Naive B cell (primary cell): ENCODE data around the gene C1QL1. TPM values are rescaled to one million over a fixed set of nuclear protein-coding genes. Genes with fewer than 3 reads are reported as not detected.
A peak's percentile ranks its signal among the peaks of the same experiment; 100 is the strongest.

Experiments
- ATAC-seq, 2 donors: fragments of 150-1000 bp; cut with Tn5 transposase; 2 replicates each; pipeline ENCODE4 v1.10.0; 2021; ENCODE audit warnings: low read depth in 2 of 2, mild to moderate bottlenecking in 2 of 2, moderate library complexity in 2 of 2
- DNase-seq: peaks from one replicate; pipeline ENCODE4 v3.0.0; 2022
- H3K27ac Mint-ChIP-seq, 6 donors: one replicate each; pipeline ENCODE4 v1.8.0; 2020 to 2022; ENCODE audit warnings: mild to moderate bottlenecking in 6 of 6, mixed read lengths in 6 of 6, moderate library complexity in 5 of 6, inconsistent platforms in 2 of 6
- H3K27me3 Mint-ChIP-seq, 3 donors: one replicate each; pipeline ENCODE4 v1.8.0; 2021 to 2022; ENCODE audit warnings: mixed read lengths in 3 of 3, mild to moderate bottlenecking in 1 of 3
- H3K36me3 Mint-ChIP-seq, 2 donors: one replicate each; pipeline ENCODE4 v1.8.0; 2020 to 2022; ENCODE audit warnings: mixed read lengths in 2 of 2, inconsistent platforms in 1 of 2, mild to moderate bottlenecking in 1 of 2
- H3K4me1 Mint-ChIP-seq, 3 donors: one replicate each; pipeline ENCODE4 v1.8.0; 2020 to 2022; ENCODE audit warnings: mixed read lengths in 3 of 3, inconsistent platforms in 1 of 3, mild to moderate bottlenecking in 1 of 3, moderate library complexity in 1 of 3
- H3K4me3 Mint-ChIP-seq, 8 donors: one replicate each; pipeline ENCODE4 v1.8.0; 2020 to 2022; ENCODE audit warnings: mild to moderate bottlenecking in 8 of 8, mixed read lengths in 8 of 8, moderate library complexity in 8 of 8, inconsistent platforms in 2 of 8
- H3K9me3 Mint-ChIP-seq, 7 donors: one replicate each; pipeline ENCODE4 v1.8.0; 2020 to 2022; ENCODE audit warnings: mixed read lengths in 7 of 7, mild to moderate bottlenecking in 5 of 7, inconsistent platforms in 2 of 7, moderate library complexity in 1 of 7
- polyA plus RNA-seq, 6 donors: library from polyadenylated mRNA; unstranded; fragments of 300-500 nt; fragmentation: Illumina TruSeq; gene quantifications; one replicate each; pipeline ENCODE4 v1.2.3, GENCODE V29; 2021; ENCODE audit warnings: low read depth in 6 of 6

C1QL1 gene
- polyA plus RNA-seq, 6 donors from 2014 or later = not detected

- peaks cover 17 to 57% (median 39%) of the 10 kb centered on the region in 3 donors for H3K27me3 Mint-ChIP-seq
- DNase-seq = no peak
- H3K36me3 Mint-ChIP-seq = peaks cover 8 to 16% of the 10 kb centered on the region in 2 donors
- H3K27ac Mint-ChIP-seq = no peak overlapping the region
- no peak for ATAC-seq
- peaks cover 7 to 18% (median 12%) of the 10 kb centered on the region in 7 donors for H3K9me3 Mint-ChIP-seq
- no peak overlapping the region for H3K4me3 Mint-ChIP-seq
- H3K4me1 Mint-ChIP-seq = no peaks in the 10 kb centered on the region
Observed at GRCh38 chr17:44999433-44999832, 31.3 kb upstream of the C1QL1 start.

GRCh38 chr17:44998646-44999045 is 30.5 kb upstream of the C1QL1 start:
- peaks cover 7 to 18% (median 12%) of the 10 kb centered on the region in 7 donors for H3K9me3 Mint-ChIP-seq
- DNase-seq (no peak), ATAC-seq (no peak)
- no peak overlapping the region for H3K4me3 Mint-ChIP-seq
- peaks cover 13 to 57% (median 45%) of the 10 kb centered on the region in 3 donors for H3K27me3 Mint-ChIP-seq
- H3K4me1 Mint-ChIP-seq = no peaks in the 10 kb centered on the region
- H3K36me3 Mint-ChIP-seq = peaks cover 8 to 16% of the 10 kb centered on the region in 2 donors
- no peak overlapping the region for H3K27ac Mint-ChIP-seq

GRCh38 chr17:44997733-44998520 is 29.8 kb upstream of the C1QL1 start:
- Mint-ChIP-seq H3K4me3 (no peak overlapping the region), H3K27ac (no peak overlapping the region), H3K36me3 (peaks cover 8 to 16% of the 10 kb centered on the region in 2 donors), H3K27me3 (peaks cover 6 to 57% (median 46%) of the 10 kb centered on the region in 3 donors), H3K9me3 (peaks cover 7 to 18% (median 12%) of the 10 kb centered on the region in 7 donors), H3K4me1 (no peaks in the 10 kb centered on the region)
- DNase-seq = no peak
- no peak for ATAC-seq

GRCh38 chr17:44996304-44996703 is 28.2 kb upstream of the C1QL1 start:
- Mint-ChIP-seq H3K27ac (no peak overlapping the region), H3K36me3 (peaks cover 8 to 16% of the 10 kb centered on the region in 2 donors), H3K9me3 (peaks cover 7 to 18% (median 10%) of the 10 kb centered on the region in 7 donors), H3K4me3 (no peak overlapping the region), H3K27me3 (peaks cover 11 to 72% (median 59%) of the 10 kb centered on the region in 3 donors), H3K4me1 (no peaks in the 10 kb centered on the region)
- ATAC-seq (no peak), DNase-seq (no peak)

GRCh38 chr17:44995436-44996001 is 27.4 kb upstream of the C1QL1 start:
- Mint-ChIP-seq H3K9me3 (peaks cover 7 to 18% (median 10%) of the 10 kb centered on the region in 7 donors), H3K27ac (peak overlapping the region in 1 of 6 donors; percentile 60), H3K27me3 (peaks cover 14 to 75% (median 66%) of the 10 kb centered on the region in 3 donors), H3K4me1 (no peaks in the 10 kb centered on the region), H3K36me3 (peaks cover 8 to 16% of the 10 kb centered on the region in 2 donors), H3K4me3 (no peak overlapping the region)
- DNase-seq (no peak), ATAC-seq (no peak)

- H3K4me3 Mint-ChIP-seq = no peak overlapping the region
- peaks cover 0 to 13% (median 2%) of the 10 kb centered on the region in 3 donors for H3K4me1 Mint-ChIP-seq
- H3K27ac Mint-ChIP-seq = peak overlapping the region in 2 of 6 donors; percentile 32 to 58
- H3K36me3 Mint-ChIP-seq = no peaks in the 10 kb centered on the region
- no peak for ATAC-seq
- H3K9me3 Mint-ChIP-seq = no peaks in the 10 kb centered on the region
- H3K27me3 Mint-ChIP-seq = peaks cover 36 to 90% (median 90%) of the 10 kb centered on the region in 3 donors
- no peak for DNase-seq
Observed at GRCh38 chr17:44992242-44992939, 24.3 kb upstream of the C1QL1 start.

- H3K4me3 Mint-ChIP-seq = no peak overlapping the region
- no peaks in the 10 kb centered on the region for H3K9me3 Mint-ChIP-seq
- no peak overlapping the region for H3K27ac Mint-ChIP-seq
- peaks cover 0 to 13% (median 2%) of the 10 kb centered on the region in 3 donors for H3K4me1 Mint-ChIP-seq
- ATAC-seq (no peak), DNase-seq (no peak)
- peaks cover 42 to 86% (median 84%) of the 10 kb centered on the region in 3 donors for H3K27me3 Mint-ChIP-seq
- no peaks in the 10 kb centered on the region for H3K36me3 Mint-ChIP-seq
Observed at GRCh38 chr17:44990994-44991393, 22.9 kb upstream of the C1QL1 start.

GRCh38 chr17:44989552-44990138 is 21.5 kb upstream of the C1QL1 start:
- no peak for DNase-seq
- peak overlapping the region in 2 of 6 donors; percentile 39 to 63 for H3K27ac Mint-ChIP-seq
- ATAC-seq = no peak
- H3K9me3 Mint-ChIP-seq = no peaks in the 10 kb centered on the region
- peaks cover 48 to 82% (median 80%) of the 10 kb centered on the region in 3 donors for H3K27me3 Mint-ChIP-seq
- H3K4me1 Mint-ChIP-seq = peaks cover 0 to 13% (median 2%) of the 10 kb centered on the region in 3 donors
- no peaks in the 10 kb centered on the region for H3K36me3 Mint-ChIP-seq
- H3K4me3 Mint-ChIP-seq = no peak overlapping the region

- Mint-ChIP-seq H3K4me3 (peak overlapping the region in 2 of 8 donors; percentile 12 to 28), H3K36me3 (no peaks in the 10 kb centered on the region), H3K9me3 (no peaks in the 10 kb centered on the region), H3K27ac (no peak overlapping the region), H3K4me1 (peaks cover 0 to 13% (median 2%) of the 10 kb centered on the region in 3 donors), H3K27me3 (peaks cover 48 to 68% (median 66%) of the 10 kb centered on the region in 3 donors)
- DNase-seq = no peak
- no peak for ATAC-seq
Observed at GRCh38 chr17:44988044-44988942, 20.2 kb upstream of the C1QL1 start.

- Mint-ChIP-seq H3K9me3 (no peaks in the 10 kb centered on the region), H3K4me1 (peaks cover 4 to 11% (median 5%) of the 10 kb centered on the region in 3 donors), H3K27me3 (peaks cover 48 to 61% (median 51%) of the 10 kb centered on the region in 3 donors), H3K36me3 (no peaks in the 10 kb centered on the region), H3K27ac (no peak overlapping the region), H3K4me3 (no peak overlapping the region)
- ATAC-seq (no peak), DNase-seq (no peak)
Observed at GRCh38 chr17:44983563-44983962, 15.5 kb upstream of the C1QL1 start.

GRCh38 chr17:44982113-44982702 is 14.1 kb upstream of the C1QL1 start:
- Mint-ChIP-seq H3K27ac (peak overlapping the region in 1 of 6 donors; percentile 58), H3K36me3 (no peaks in the 10 kb centered on the region), H3K4me3 (no peak overlapping the region), H3K9me3 (no peaks in the 10 kb centered on the region), H3K27me3 (peaks cover 40 to 61% (median 45%) of the 10 kb centered on the region in 3 donors), H3K4me1 (peaks cover 0 to 4% (median 3%) of the 10 kb centered on the region in 3 donors)
- ATAC-seq (no peak), DNase-seq (no peak)
